ENCODE results near the gene ZNF81. TPM values are rescaled to one million over a fixed set of nuclear protein-coding genes. Genes with fewer than 3 reads are reported as not detected.
"Not testable (repeated sequence)": the region's sequence is repeated elsewhere in the genome, so short reads cannot be mapped to it uniquely, and the experiment has no call there.

The ZNF81 gene
- total RNA-seq, 1 donor from 2014 or later, result 8.5 TPM

- Mint-ChIP-seq H3K27ac (ENCODE audit: unreplicated experiment) (no peak overlapping the region), H3K9me3 (ENCODE audit: low read depth) (peaks cover 9% of the 10 kb centered on the region), H3K27me3 (ENCODE audit: low read depth) (no peaks in the 10 kb centered on the region), H3K4me1 (ENCODE audit: low read depth) (no peaks in the 10 kb centered on the region), H3K4me3 (ENCODE audit: unreplicated experiment) (no peak overlapping the region), H3K36me3 (ENCODE audit: low read depth) (peaks cover 6% of the 10 kb centered on the region)
- DNase-seq (ENCODE audit: low spot score), result no peak
- no peak for TF ChIP-seq CTCF (IDR thresholded peaks at IDR 0.05)
These were observed 9.3 kb downstream of the ZNF81 start for GRCh38 chrX:47846040-47846439.

- Mint-ChIP-seq H3K4me3 (ENCODE audit: unreplicated experiment) (no peak overlapping the region), H3K9me3 (ENCODE audit: low read depth) (peaks cover 10% of the 10 kb centered on the region)
These were observed 13.1 kb downstream of the ZNF81 start for GRCh38 chrX:47849778-47850177.

GRCh38 chrX:47850389-47850788 lies 13.7 kb downstream of the ZNF81 start:
- not testable (repeated sequence) for H3K4me1 Mint-ChIP-seq (ENCODE audit: low read depth); DNase-seq (ENCODE audit: low spot score); H3K9me3 Mint-ChIP-seq (ENCODE audit: low read depth); H3K27me3 Mint-ChIP-seq (ENCODE audit: low read depth); H3K36me3 Mint-ChIP-seq (ENCODE audit: low read depth); H3K27ac Mint-ChIP-seq (ENCODE audit: unreplicated experiment); H3K4me3 Mint-ChIP-seq (ENCODE audit: unreplicated experiment)

More at GRCh38 chrX:47849778-47850177, 13.1 kb downstream of the ZNF81 start:
- no peak for TF ChIP-seq CTCF (IDR thresholded peaks at IDR 0.05)
- H3K4me1 Mint-ChIP-seq (ENCODE audit: low read depth), result no peaks in the 10 kb centered on the region
- no peak overlapping the region for H3K27ac Mint-ChIP-seq (ENCODE audit: unreplicated experiment)
- H3K36me3 Mint-ChIP-seq (ENCODE audit: low read depth), result peaks cover 8% of the 10 kb centered on the region
- no peak for DNase-seq (ENCODE audit: low spot score)
- H3K27me3 Mint-ChIP-seq (ENCODE audit: low read depth), result no peaks in the 10 kb centered on the region

- no peak for TF ChIP-seq CTCF (IDR thresholded peaks at IDR 0.05)
- Mint-ChIP-seq H3K36me3 (ENCODE audit: low read depth) (peaks cover 8% of the 10 kb centered on the region), H3K27me3 (ENCODE audit: low read depth) (no peaks in the 10 kb centered on the region), H3K4me3 (ENCODE audit: unreplicated experiment) (no peak overlapping the region), H3K9me3 (ENCODE audit: low read depth) (peaks cover 10% of the 10 kb centered on the region), H3K27ac (ENCODE audit: unreplicated experiment) (no peak overlapping the region), H3K4me1 (ENCODE audit: low read depth) (no peaks in the 10 kb centered on the region)
- no peak for DNase-seq (ENCODE audit: low spot score)
These were observed 14.2 kb downstream of the ZNF81 start for GRCh38 chrX:47850901-47851300.

GRCh38 chrX:47854474-47854873 lies 17.8 kb downstream of the ZNF81 start:
- Mint-ChIP-seq H3K27me3 (ENCODE audit: low read depth) (no peaks in the 10 kb centered on the region), H3K36me3 (ENCODE audit: low read depth) (peaks cover 12% of the 10 kb centered on the region), H3K27ac (ENCODE audit: unreplicated experiment) (no peak overlapping the region), H3K4me1 (ENCODE audit: low read depth) (no peaks in the 10 kb centered on the region), H3K9me3 (ENCODE audit: low read depth) (peaks cover 7% of the 10 kb centered on the region), H3K4me3 (ENCODE audit: unreplicated experiment) (no peak overlapping the region)
- TF ChIP-seq CTCF (IDR thresholded peaks at IDR 0.05), result peak; percentile 64
- DNase-seq (ENCODE audit: low spot score), result no peak

GRCh38 chrX:47859686-47860085 lies 23.0 kb downstream of the ZNF81 start:
- Mint-ChIP-seq H3K4me3 (ENCODE audit: unreplicated experiment) (no peak overlapping the region), H3K27me3 (ENCODE audit: low read depth) (no peaks in the 10 kb centered on the region), H3K27ac (ENCODE audit: unreplicated experiment) (no peak overlapping the region), H3K36me3 (ENCODE audit: low read depth) (peaks cover 18% of the 10 kb centered on the region), H3K4me1 (ENCODE audit: low read depth) (peaks cover 4% of the 10 kb centered on the region), H3K9me3 (ENCODE audit: low read depth) (peaks cover 16% of the 10 kb centered on the region)
- no peak for DNase-seq (ENCODE audit: low spot score)
- TF ChIP-seq CTCF (IDR thresholded peaks at IDR 0.05), result no peak

All from chondrocyte (in vitro differentiated cells).